GM19463 (cell line): ENCODE results near the gene PRUNE1.

ENCODE experiments used
- ATAC-seq: cut with Tn5 transposase; IDR thresholded peaks from one replicate; pipeline ENCODE4 v1.9.1; 2021; ENCODE audit warnings: mild to moderate bottlenecking, moderate library complexity; ENCODE audit not compliant: unreplicated experiment

The PRUNE1 gene

GRCh38 chr1:150976879-150977694, 31.2 kb upstream of the PRUNE1 start:
- ATAC-seq = no peak

GRCh38 chr1:150979092-150980056, 28.9 kb upstream of the PRUNE1 start:
- ATAC-seq = peak; percentile 37

DNA sequence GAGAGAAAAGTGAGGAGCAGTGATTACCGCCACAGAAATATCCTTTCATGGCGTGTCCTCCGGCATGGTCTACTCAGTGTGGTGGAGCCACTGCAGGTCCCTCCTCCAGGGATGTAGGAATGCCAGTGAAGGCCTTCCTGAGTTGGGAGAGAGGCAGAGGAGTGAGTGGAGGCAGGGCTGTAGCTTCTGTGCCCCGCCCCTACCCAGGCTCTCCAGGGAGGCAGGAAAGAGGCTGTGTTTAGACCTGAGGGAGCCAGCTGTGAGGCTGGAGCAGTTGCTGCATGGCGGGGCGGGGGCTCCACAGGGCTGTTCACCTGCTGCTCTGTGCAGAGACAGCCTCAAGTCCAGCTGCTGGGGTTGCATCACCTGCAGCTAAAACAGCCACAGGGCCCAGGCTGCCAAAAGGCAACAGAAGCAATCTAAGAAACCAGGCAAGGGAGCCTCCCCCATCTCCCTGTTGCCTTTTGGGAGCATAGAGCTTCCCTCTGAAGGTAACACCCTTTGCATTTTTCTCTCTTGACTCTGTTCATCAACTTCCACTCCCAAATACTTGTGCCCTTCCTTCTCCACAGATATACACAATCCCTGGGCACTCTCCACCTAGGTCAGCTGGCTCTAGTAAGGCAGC, 27.0 kb upstream of the PRUNE1 start:
- no peak for ATAC-seq

GRCh38 chr1:150981805-150982712, 26.2 kb upstream of the PRUNE1 start, which contains the start of gene ANXA9:
Gene ANXA9, plus strand, starts transcription at chr1:150982292. Its CDS starts 814 bp downstream, at chr1:150983106.
- no peak for ATAC-seq

GRCh38 chr1:150985179-150985825, 22.9 kb upstream of the PRUNE1 start:
- no peak for ATAC-seq

DNA sequence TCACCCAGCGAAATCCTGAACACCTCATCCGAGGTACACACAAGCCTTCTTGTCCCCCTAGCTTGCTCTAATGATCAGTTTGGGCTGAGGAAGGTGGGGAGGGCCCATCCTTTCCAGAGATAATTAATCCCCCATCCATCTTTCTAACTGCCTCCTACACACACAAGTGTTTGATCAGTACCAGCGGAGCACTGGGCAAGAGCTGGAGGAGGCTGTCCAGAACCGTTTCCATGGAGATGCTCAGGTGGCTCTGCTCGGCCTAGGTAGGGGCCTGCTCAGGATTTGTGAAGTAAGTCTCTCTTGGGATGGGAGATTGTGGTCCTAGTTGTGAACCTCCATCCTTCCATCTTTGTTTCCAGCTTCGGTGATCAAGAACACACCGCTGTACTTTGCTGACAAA, 20.3 kb upstream of the PRUNE1 start:
- ATAC-seq = no peak

DNA sequence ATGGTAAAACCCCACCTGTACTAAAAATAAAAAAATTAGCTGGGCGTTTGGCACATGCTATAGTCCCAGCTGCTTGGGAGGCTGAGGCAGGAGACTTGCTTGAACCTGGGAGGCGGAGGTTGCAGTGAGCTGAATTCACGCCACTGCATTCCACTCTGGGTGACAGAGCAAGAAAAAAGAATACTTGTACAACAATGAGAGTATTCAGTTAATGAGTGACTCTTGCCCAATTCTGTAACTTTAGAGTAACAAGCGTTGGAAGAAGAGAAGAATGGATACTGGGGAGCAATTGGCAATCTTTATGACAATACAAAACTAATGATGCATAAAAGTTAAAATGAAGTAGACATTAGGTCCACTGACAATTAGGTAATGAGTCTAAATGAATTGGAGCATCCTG, 15.6 kb upstream of the PRUNE1 start:
- ATAC-seq = no peak

DNA sequence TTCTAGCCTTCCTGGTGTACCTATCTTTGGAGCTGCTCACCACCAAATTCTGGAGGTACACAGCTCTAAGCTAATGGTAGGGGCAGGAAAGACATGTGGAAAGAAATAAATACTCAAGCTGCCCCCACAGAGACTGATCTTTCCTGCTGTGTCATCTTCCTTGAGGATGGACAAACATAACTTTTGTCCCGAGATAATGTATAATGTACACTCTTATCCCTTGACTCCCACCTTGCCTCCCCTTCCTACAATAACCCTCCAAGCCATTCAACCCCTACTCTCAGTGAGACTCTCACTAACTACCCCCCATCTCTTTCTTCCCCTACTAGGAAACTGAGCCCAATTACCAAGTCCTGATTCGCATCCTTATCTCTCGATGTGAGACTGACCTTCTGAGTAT, 14.0 kb upstream of the PRUNE1 start:
- ATAC-seq = no peak

DNA sequence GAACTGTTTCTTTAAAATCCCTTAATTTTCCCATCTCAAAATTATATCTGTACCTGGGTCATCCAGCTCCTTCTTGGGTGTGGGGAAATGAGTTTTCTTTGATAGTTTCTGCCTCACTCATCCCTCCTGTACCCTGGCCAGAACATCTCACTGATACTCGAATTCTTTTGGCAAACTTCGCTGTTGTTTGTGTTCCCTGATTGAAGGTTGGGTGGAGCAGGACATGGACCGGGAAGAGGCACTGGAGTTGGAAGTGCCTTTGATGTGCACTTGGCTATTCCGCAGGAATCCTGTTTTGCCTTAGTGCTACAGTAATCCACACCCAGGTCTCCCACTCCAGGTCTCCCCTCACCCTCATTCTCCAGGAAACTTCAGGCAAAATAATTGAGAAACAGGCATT, 12.8 kb upstream of the PRUNE1 start:
- no peak for ATAC-seq

DNA sequence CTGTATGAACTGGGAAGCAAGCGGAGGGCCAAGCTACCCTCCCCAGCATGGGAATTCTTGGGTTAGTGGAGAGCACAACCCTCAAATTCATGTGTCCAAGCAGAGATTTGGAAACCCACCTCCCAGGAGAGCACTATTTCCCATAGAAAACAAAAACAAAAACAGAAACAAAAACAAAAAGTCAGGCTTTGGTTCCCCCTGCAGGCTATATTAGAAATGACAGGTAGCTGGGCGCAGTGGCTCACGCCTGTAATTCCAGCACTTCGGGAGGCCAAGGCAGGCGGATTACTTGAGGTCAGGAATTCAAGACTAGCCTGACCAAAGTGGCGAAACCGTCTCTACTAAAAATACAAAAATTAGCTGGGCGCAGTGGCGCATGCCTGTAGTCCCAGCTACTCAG, 12.4 kb upstream of the PRUNE1 start:
- no peak for ATAC-seq

GRCh38 chr1:150997126-150997872, 10.9 kb upstream of the PRUNE1 start:
- no peak for ATAC-seq

GRCh38 chr1:150997949-150998348, 10.3 kb upstream of the PRUNE1 start:
- no peak for ATAC-seq

GRCh38 chr1:150999051-150999674, 9.1 kb upstream of the PRUNE1 start:
- ATAC-seq = no peak

DNA sequence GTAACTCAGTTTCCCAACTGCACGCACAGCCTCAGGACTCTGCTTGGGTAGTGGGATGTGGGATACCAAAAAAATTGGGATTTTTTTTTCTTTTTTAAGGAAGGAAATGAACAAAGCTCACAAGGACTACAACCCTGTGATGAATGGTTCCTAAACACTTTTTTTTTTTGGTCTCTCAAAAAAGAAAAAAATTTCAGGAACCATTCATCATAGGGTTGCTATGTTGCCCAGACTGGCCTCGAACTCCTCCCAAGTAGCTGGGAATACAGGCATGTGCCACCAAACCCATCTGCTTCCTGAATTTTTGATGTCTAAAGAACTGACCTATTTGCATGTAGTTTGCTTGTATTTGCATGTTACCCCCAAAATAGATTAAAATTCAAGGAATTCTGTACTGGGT, 8.3 kb upstream of the PRUNE1 start:
- ATAC-seq = no peak

DNA sequence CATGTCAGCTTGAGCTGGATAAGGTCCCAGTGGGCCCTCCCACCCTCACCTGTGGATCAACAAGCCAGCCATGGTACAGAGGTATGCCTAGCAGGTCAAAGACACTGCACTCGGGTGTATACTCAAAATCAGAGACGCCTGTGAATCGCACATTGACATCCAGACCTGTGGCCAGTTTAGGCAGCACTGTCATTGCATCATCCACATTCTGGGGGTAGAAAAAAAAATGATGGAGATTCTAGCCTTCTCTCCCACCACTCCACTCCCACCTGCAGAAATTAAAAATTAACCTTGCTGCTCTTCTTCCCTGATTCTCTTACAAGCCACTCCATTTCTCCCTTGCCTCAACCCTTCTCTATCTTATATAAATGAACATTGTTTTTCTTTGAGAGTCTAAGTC, 7.8 kb upstream of the PRUNE1 start:
- ATAC-seq = no peak

DNA sequence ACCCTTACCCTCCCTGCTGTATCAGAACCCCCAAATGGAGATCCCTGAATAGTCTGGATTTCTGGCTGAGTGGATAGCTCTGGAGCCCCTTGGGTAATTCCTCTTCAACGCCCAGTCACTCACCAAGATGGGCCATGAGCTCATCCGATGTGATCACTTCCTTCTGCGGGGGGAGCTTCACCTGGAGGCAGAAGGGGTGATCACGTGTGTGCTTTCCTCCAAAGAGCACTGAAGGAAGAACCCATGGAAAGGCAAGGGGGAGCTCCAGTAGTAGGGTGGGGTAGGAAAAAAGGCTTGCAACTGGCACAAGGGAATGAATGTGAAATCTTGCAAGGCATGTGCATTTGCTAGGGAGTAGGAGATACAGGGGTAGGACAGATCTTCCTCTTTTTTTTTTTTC, 6.6 kb upstream of the PRUNE1 start:
- ATAC-seq = no peak

DNA sequence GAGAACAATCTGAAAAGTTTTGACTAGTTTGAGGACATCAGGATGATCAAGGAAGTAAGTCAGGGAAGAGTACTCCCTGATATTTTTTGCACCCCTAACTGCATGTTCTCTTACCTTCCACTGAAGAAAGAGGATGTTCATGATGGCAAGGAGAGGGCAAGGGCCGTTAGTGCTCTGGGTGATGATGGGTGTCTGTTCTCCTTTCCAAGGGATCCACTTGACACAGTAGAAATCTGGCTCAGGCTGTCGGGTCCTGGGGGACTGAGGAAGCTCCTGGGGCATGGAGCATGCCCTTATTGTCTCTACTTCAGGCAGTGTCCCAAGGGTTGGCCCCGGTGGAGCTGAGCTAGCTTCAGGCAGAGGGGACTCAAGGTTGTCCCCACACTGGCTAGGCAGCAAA, 6.2 kb upstream of the PRUNE1 start:
- ATAC-seq = no peak

GRCh38 chr1:151002611-151003010, 5.6 kb upstream of the PRUNE1 start:
- ATAC-seq = no peak

- no peak for ATAC-seq
These were observed 5.1 kb upstream of the PRUNE1 start for GRCh38 chr1:151003180-151003579.
